HG03460 (cell line): ENCODE measurements around the gene HSPA1L.
"Not testable (repeated sequence)": the region's sequence is repeated elsewhere in the genome, so short reads cannot be mapped to it uniquely, and the experiment has no call there.

Experiments
- ATAC-seq: cut with Tn5 transposase; IDR thresholded peaks from one replicate; pipeline ENCODE4 v1.9.1; 2021; ENCODE audit not compliant: unreplicated experiment

Gene HSPA1L

GRCh38 chr6:31817133-31817928, 2.2 kb upstream of the HSPA1L start:
- ATAC-seq = not testable (repeated sequence)

GRCh38 chr6:31814677-31815024, 432 bp downstream of the HSPA1L start:
- ATAC-seq = no peak

GRCh38 chr6:31813465-31813849, 1.6 kb downstream of the HSPA1L start:
- ATAC-seq = no peak

- ATAC-seq = no peak
These were observed 3.4 kb downstream of the HSPA1L start for GRCh38 chr6:31811645-31812044.

GRCh38 chr6:31808599-31808998, 6.5 kb downstream of the HSPA1L start:
- not testable (repeated sequence) for ATAC-seq

GRCh38 chr6:31806470-31807272, 8.4 kb downstream of the HSPA1L start, which contains the start of gene LSM2:
Gene LSM2, minus strand, starts transcription at chr6:31806966. Its CDS starts 209 bp downstream, at chr6:31806757.
- ATAC-seq = peak; percentile 76

- peak; percentile 15 for ATAC-seq
These were observed 9.1 kb downstream of the HSPA1L start for GRCh38 chr6:31805939-31806469.

GRCh38 chr6:31801031-31801927, 13.8 kb downstream of the HSPA1L start:
- ATAC-seq = not testable (repeated sequence)

- no peak for ATAC-seq
These were observed 15.3 kb downstream of the HSPA1L start for GRCh38 chr6:31799781-31800180.

GRCh38 chr6:31797588-31797987, 17.5 kb downstream of the HSPA1L start:
- no peak for ATAC-seq

- no peak for ATAC-seq
These were observed 18.1 kb downstream of the HSPA1L start for GRCh38 chr6:31796993-31797385.

GRCh38 chr6:31795616-31796298, 19.3 kb downstream of the HSPA1L start, which contains the start of gene VARS1:
Gene VARS1, minus strand, starts transcription at chr6:31795752. Its CDS starts 535 bp downstream, at chr6:31795217.
- ATAC-seq = no peak

- no peak for ATAC-seq
These were observed 20.0 kb downstream of the HSPA1L start for GRCh38 chr6:31794866-31795615.

GRCh38 chr6:31794294-31794865, 20.7 kb downstream of the HSPA1L start:
- ATAC-seq = no peak

GRCh38 chr6:31793927-31794245, 21.2 kb downstream of the HSPA1L start:
- not testable (repeated sequence) for ATAC-seq

GRCh38 chr6:31792761-31793171, 22.3 kb downstream of the HSPA1L start:
- no peak for ATAC-seq

GRCh38 chr6:31792090-31792374, 23.1 kb downstream of the HSPA1L start:
- ATAC-seq = no peak

GRCh38 chr6:31791324-31792089, 23.6 kb downstream of the HSPA1L start:
- no peak for ATAC-seq

- no peak for ATAC-seq
These were observed 29.6 kb downstream of the HSPA1L start for GRCh38 chr6:31785475-31785874.
